Peyer's patch (tissue), 4 donors: ENCODE data around the gene OTUD5.
A peak's percentile ranks its signal among the peaks of the same experiment; 100 is the strongest.

Source experiments
- POLR2A ChIP-seq, 2 donors: fragments of 450-650 bp; IDR thresholded peaks; one replicate each; pipeline ENCODE4 v1.5.1; 2017; ENCODE audit warnings: antibody characterized with exemption in 2 of 2, mild to moderate bottlenecking in 2 of 2, moderate library complexity in 2 of 2
- TF ChIP-seq, protein P1 (sequence below), 6 experiments: fragments of 450-650 bp in 4 of 6; fragments of 200-600 bp in 2 of 6; sonication (generic) in 1 of 6; IDR thresholded peaks; one replicate each; pipeline ENCODE4 v1.5.1; 2017 to 2019; ENCODE audit warnings: antibody characterized with exemption in 6 of 6, mild to moderate bottlenecking in 3 of 6, moderate library complexity in 1 of 6

DNA sequence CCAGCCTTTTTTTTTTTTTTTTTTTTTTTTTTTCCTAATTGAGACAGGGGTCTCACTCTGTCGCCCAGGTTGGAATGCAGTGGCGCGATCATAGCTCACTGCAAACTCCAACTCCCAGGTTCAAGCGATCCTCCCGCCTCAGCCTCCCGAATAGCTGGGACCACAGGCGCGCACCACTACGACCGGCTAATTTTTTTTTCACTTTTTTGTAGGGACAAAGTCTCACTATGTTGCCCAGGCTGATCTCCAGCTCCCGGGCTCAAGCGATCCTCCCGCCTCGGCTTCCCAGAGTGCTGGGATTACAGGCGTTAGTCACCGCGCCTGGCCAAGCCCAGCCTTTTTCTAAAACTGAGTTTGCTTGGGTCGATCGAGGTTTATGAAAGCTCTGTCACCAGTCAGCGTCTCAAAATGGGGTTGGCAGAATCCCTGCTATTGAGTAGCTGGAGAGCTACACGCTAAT, 1.3 kb upstream of the OTUD5 start:
- TF ChIP-seq POLR2A (IDR thresholded peaks at IDR 0.05), result peak in 1 of 2 donors; percentile 14
- TF ChIP-seq, protein P1, sequence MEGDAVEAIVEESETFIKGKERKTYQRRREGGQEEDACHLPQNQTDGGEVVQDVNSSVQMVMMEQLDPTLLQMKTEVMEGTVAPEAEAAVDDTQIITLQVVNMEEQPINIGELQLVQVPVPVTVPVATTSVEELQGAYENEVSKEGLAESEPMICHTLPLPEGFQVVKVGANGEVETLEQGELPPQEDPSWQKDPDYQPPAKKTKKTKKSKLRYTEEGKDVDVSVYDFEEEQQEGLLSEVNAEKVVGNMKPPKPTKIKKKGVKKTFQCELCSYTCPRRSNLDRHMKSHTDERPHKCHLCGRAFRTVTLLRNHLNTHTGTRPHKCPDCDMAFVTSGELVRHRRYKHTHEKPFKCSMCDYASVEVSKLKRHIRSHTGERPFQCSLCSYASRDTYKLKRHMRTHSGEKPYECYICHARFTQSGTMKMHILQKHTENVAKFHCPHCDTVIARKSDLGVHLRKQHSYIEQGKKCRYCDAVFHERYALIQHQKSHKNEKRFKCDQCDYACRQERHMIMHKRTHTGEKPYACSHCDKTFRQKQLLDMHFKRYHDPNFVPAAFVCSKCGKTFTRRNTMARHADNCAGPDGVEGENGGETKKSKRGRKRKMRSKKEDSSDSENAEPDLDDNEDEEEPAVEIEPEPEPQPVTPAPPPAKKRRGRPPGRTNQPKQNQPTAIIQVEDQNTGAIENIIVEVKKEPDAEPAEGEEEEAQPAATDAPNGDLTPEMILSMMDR (IDR thresholded peaks at IDR 0.05), result no peak
